Measurements from ENCODE around the gene ARHGAP1.

Gene ARHGAP1

DNA sequence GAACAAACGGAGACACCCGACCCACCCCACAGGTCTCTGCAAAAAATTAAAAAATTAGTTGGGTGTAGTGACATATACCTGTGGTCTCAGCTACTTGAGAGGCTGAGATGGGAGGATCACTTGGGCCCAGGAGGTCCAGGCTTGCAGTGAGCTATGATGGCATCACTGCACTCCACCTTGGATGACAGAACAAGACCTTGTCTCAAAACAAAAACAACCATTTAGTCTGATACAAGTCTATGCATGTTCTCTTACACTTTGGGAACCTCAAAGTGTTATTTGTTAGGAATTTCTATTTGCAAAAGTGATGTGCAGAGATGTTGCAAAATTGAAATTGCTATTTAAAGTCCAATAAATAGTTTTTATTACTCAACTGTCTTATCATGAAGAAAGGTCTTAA lies 68.7 kb downstream of the ARHGAP1 start:
- TF ChIP-seq, protein P1, sequence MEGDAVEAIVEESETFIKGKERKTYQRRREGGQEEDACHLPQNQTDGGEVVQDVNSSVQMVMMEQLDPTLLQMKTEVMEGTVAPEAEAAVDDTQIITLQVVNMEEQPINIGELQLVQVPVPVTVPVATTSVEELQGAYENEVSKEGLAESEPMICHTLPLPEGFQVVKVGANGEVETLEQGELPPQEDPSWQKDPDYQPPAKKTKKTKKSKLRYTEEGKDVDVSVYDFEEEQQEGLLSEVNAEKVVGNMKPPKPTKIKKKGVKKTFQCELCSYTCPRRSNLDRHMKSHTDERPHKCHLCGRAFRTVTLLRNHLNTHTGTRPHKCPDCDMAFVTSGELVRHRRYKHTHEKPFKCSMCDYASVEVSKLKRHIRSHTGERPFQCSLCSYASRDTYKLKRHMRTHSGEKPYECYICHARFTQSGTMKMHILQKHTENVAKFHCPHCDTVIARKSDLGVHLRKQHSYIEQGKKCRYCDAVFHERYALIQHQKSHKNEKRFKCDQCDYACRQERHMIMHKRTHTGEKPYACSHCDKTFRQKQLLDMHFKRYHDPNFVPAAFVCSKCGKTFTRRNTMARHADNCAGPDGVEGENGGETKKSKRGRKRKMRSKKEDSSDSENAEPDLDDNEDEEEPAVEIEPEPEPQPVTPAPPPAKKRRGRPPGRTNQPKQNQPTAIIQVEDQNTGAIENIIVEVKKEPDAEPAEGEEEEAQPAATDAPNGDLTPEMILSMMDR (IDR thresholded peaks at IDR 0.05; ENCODE audit: borderline replicate concordance, insufficient read depth, low read depth, low read length), result no peak
- H3K4me3 ChIP-seq (ENCODE audit: low read depth, low read length), result no peak overlapping the region

- no peak overlapping the region for H3K4me3 ChIP-seq (ENCODE audit: low read depth, low read length)
- TF ChIP-seq, protein P1 (IDR thresholded peaks at IDR 0.05; ENCODE audit: borderline replicate concordance, insufficient read depth, low read depth, low read length), result no peak
Observed at GRCh38 chr11:46630237-46630636, 70.2 kb downstream of the ARHGAP1 start.

DNA sequence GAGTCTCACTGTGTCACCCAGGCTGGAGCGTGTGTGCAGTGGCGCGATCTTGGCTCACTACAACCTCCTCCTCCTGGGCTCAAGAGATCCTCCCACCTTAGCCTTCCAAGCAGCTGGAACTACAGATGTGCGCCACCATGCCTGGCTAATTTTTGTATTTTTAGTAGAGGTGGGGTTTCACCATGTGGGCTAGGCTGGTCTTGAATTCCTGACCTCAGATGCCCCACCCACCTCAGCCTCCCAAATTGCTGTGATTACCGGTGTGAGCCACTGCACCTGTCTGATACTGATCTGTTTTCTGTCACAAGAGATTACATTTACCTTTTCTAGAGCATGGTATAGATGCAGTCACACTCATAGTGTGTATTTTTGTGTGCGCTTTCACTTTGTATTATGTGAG lies 71.5 kb downstream of the ARHGAP1 start:
- TF ChIP-seq, protein P1 (IDR thresholded peaks at IDR 0.05; ENCODE audit: borderline replicate concordance, insufficient read depth, low read depth, low read length), result no peak
- no peak overlapping the region for H3K4me3 ChIP-seq (ENCODE audit: low read depth, low read length)

Measured in GM12875 (cell line).